Loucy (cell line): ENCODE results near the gene RIPOR2.

Source experiments
- H2AFZ ChIP-seq: fragments of 200-600 bp; sonication (generic); 2 replicates; pipeline ENCODE4 v1.6.0; 2016; ENCODE audit warnings: antibody characterized with exemption, mild to moderate bottlenecking, low read length, moderate library complexity
- H3F3A ChIP-seq: fragments of 200-600 bp; 2 replicates; pipeline ENCODE4 v1.6.0; 2016; ENCODE audit warnings: antibody characterized with exemption, low read depth, mild to moderate bottlenecking
- H3K27me3 ChIP-seq: fragments of 200-600 bp; sonication (generic); 2 replicates; pipeline ENCODE4 v1.6.1; 2014; ENCODE audit warnings: low read length, mild to moderate bottlenecking; ENCODE audit not compliant: insufficient read depth, poor library complexity, severe bottlenecking
- H3K36me3 ChIP-seq: fragments of 200-600 bp; sonication (generic); 2 replicates; pipeline ENCODE4 v1.6.1; 2016; ENCODE audit warnings: low read length; ENCODE audit not compliant: insufficient read depth
- H3K4me1 ChIP-seq: fragments of 200-600 bp; sonication (generic); 2 replicates; pipeline ENCODE4 v1.5.1; 2014; ENCODE audit warnings: low read length, mild to moderate bottlenecking; ENCODE audit not compliant: insufficient read depth, poor library complexity, severe bottlenecking
- H3K4me2 ChIP-seq: fragments of 200-600 bp; sonication (generic); 2 replicates; pipeline ENCODE4 v1.6.0; 2014; ENCODE audit warnings: antibody characterized with exemption, low read length, low read depth, mild to moderate bottlenecking; ENCODE audit not compliant: poor library complexity, severe bottlenecking
- H3K4me3 ChIP-seq: fragments of 200-600 bp; sonication (generic); 2 replicates; pipeline ENCODE4 v1.5.1; 2014; ENCODE audit warnings: low read length, mild to moderate bottlenecking, mixed read lengths; ENCODE audit not compliant: poor library complexity, severe bottlenecking
- H3K79me2 ChIP-seq: fragments of 200-600 bp; sonication (generic); 2 replicates; pipeline ENCODE4 v1.6.1; 2014; ENCODE audit warnings: low read length; ENCODE audit not compliant: insufficient read depth
- H3K9ac ChIP-seq: fragments of 200-600 bp; sonication (generic); 2 replicates; pipeline ENCODE4 v1.6.0; 2014; ENCODE audit warnings: mild to moderate bottlenecking, low read depth, low read length, moderate library complexity; ENCODE audit not compliant: poor library complexity, severe bottlenecking
- H3K9me2 ChIP-seq: fragments of 200-600 bp; sonication (generic); replicated peaks from 2 replicates; pipeline ENCODE4 v1.6.1; 2016; ENCODE audit warnings: low read depth, low read length, mixed read lengths
- H3K9me3 ChIP-seq: fragments of 200-600 bp; sonication (generic); 2 replicates; pipeline ENCODE4 v1.6.1; 2014; ENCODE audit warnings: mild to moderate bottlenecking, antibody characterized with exemption, low read length, low read depth; ENCODE audit not compliant: insufficient read depth
- H4K20me1 ChIP-seq: fragments of 200-600 bp; sonication (generic); 2 replicates; pipeline ENCODE4 v1.6.0; 2014; ENCODE audit warnings: antibody characterized with exemption, low read length, mild to moderate bottlenecking; ENCODE audit not compliant: insufficient read depth, poor library complexity, severe bottlenecking
- EZH2phosphoT487 ChIP-seq: fragments of 200-600 bp; IDR thresholded peaks from 2 replicates; pipeline ENCODE4 v1.6.1; 2018; ENCODE audit warnings: antibody characterized with exemption, mild to moderate bottlenecking, moderate library complexity, borderline replicate concordance
- TF ChIP-seq, protein P1 (sequence below): fragments of 200-600 bp; sonication (generic); conservative IDR thresholded peaks from 2 replicates; pipeline ENCODE4 v1.5.1; 2014; ENCODE audit warnings: mild to moderate bottlenecking, antibody characterized with exemption, low read length

Gene RIPOR2

DNA sequence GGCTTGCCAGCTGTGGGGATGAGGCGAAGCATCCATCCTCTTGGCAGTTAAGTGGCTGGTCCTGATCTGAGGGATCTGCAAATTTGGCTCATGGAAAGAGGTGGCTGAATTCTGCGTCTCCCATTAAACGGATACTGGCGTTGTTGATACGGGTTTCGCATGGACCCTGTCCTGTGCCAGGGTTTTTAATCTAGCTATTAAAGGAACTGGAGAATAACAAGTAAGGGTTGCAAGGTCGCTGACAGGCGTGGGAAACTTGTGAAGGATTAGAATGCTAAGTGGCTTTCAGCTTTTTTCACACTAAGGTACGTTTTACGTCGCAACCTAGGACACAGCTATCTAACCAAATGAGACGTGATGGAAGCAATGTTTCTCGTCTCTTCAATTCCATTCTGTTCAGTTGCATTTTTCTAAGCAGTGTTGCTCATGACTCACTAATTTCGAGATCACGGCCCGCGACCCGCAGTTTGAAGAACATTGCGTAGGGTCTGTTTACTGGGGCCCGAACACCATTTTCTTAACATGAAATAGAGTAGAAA is 160.2 kb downstream of the RIPOR2 start:
- no peaks in the 10 kb centered on the region for H3K9me2 ChIP-seq
- H3K27me3 ChIP-seq = no peaks in the 10 kb centered on the region
- H3K79me2 ChIP-seq = peaks cover 54% of the 10 kb centered on the region
- peak overlapping the region; percentile 92 for H3K4me3 ChIP-seq
- no peaks in the 10 kb centered on the region for H3K9me3 ChIP-seq
- H3F3A ChIP-seq = no peaks in the 10 kb centered on the region
- H3K4me1 ChIP-seq = peaks cover 44% of the 10 kb centered on the region
- TF ChIP-seq, protein P1, sequence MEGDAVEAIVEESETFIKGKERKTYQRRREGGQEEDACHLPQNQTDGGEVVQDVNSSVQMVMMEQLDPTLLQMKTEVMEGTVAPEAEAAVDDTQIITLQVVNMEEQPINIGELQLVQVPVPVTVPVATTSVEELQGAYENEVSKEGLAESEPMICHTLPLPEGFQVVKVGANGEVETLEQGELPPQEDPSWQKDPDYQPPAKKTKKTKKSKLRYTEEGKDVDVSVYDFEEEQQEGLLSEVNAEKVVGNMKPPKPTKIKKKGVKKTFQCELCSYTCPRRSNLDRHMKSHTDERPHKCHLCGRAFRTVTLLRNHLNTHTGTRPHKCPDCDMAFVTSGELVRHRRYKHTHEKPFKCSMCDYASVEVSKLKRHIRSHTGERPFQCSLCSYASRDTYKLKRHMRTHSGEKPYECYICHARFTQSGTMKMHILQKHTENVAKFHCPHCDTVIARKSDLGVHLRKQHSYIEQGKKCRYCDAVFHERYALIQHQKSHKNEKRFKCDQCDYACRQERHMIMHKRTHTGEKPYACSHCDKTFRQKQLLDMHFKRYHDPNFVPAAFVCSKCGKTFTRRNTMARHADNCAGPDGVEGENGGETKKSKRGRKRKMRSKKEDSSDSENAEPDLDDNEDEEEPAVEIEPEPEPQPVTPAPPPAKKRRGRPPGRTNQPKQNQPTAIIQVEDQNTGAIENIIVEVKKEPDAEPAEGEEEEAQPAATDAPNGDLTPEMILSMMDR = no peak
- TF ChIP-seq EZH2phosphoT487 = no peak
- peak overlapping the region; percentile 95 for H3K9ac ChIP-seq
- peak overlapping the region; percentile 98 for H3K4me2 ChIP-seq
- H4K20me1 ChIP-seq = peaks cover 55% of the 10 kb centered on the region
- H3K36me3 ChIP-seq = peaks cover 14% of the 10 kb centered on the region; the same call in 1 of the 2 replicates
- H2AFZ ChIP-seq = no peak overlapping the region; the same call in 1 of the 2 replicates

DNA sequence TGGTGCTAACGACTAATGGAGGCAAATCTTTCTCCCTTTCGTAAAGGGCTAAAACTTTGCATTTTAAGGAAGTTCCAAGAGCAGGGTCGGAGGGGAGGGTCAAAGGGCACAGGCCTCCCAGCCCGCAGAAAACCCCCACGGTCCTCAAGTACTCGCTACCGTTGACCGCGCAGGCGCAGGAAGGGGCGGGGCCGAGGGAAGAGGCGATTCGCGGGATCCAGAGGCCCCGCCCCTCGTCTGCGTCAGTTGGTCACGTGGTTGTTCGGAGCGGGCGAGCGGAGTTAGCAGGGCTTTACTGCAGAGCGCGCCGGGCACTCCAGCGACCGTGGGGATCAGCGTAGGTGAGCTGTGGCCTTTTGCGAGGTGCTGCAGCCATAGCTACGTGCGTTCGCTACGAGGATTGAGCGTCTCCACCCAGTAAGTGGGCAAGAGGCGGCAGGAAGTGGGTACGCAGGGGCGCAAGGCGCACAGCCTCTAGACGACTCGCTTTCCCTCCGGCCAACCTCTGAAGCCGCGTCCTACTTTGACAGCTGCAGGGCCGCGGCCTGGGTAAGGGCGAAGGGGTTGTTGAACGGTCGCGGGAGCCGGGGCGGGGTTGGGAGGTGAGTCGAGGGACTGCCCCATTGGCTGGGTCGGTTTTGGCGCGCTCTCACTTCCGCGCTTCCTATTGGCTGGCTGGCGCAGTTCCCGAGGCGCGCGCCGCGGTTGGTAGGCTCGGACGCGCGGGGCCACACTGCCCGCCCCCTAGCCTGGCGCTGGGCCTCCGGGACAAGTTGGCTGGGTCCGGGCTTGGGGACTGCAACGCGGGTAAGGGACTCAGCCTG is 160.9 kb downstream of the RIPOR2 start, which contains the start of gene GMNN:
Gene GMNN, plus strand, starts transcription at position 242 of the 824 bp plus-strand sequence. CDS start 2,310 bp downstream, outside the sequence.
- Histone ChIP-seq H2AFZ (peak within 1 kb of the TSS; percentile 86), H3K4me1 (peaks cover 37% of the 10 kb centered on the region), H3K4me2 (peak within 1 kb of the TSS; percentile 98), H3K4me3 (peak within 1 kb of the TSS; percentile 92), H3K79me2 (peaks cover 47% of the 10 kb centered on the region), H4K20me1 (peaks cover 49% of the 10 kb centered on the region), H3F3A (no peaks in the 10 kb centered on the region), H3K9ac (peak within 1 kb of the TSS; percentile 95), H3K36me3 (peaks cover 7% of the 10 kb centered on the region; the same call in 1 of the 2 replicates), H3K27me3 (no peaks in the 10 kb centered on the region), H3K9me3 (no peaks in the 10 kb centered on the region), H3K9me2 (no peaks in the 10 kb centered on the region)
- TF ChIP-seq, protein P1 = no peak
- TF ChIP-seq EZH2phosphoT487 = no peak

DNA sequence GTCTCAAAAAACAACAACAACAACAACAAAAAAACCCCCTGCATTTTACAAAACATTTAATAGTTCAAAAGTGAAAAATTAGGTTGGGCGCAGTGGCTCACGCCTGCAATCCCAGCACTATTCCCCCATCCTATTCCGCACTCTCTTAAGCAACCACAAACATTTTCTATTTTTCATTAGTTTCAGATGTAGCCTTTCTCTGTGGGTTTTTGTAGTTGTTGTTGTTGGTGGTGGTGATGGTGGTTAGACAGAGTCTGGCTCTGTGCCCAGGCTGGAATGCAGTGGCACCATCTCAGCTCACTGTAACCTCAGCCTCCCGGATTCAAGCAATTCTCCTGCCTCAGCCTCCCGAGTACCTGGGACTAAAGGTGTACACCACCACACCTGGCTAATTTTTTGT is 167.4 kb downstream of the RIPOR2 start:
- Histone ChIP-seq H4K20me1 (no peaks in the 10 kb centered on the region), H3K9me2 (no peaks in the 10 kb centered on the region), H3K79me2 (no peaks in the 10 kb centered on the region), H3K36me3 (no peaks in the 10 kb centered on the region), H3K4me2 (no peak overlapping the region), H3K4me1 (no peaks in the 10 kb centered on the region), H2AFZ (no peak overlapping the region), H3F3A (no peaks in the 10 kb centered on the region), H3K9me3 (no peaks in the 10 kb centered on the region), H3K4me3 (no peak overlapping the region), H3K27me3 (no peaks in the 10 kb centered on the region), H3K9ac (no peak overlapping the region)
- no peak for TF ChIP-seq EZH2phosphoT487
- TF ChIP-seq, protein P1 = no peak
